HL-60 (cell line): ENCODE results near the gene BRINP3.

ENCODE experiments used
- GABPA ChIP-seq: IDR thresholded peaks from 2 replicates; pipeline ENCODE4 v1.6.1; 2012; ENCODE audit warnings: low read depth
- POLR2AphosphoS5 ChIP-seq: IDR thresholded peaks from 2 replicates; pipeline ENCODE4 v1.6.1; 2012; ENCODE audit warnings: low read depth
- SPI1 ChIP-seq: IDR thresholded peaks from 2 replicates; pipeline ENCODE4 v1.6.1; 2012; ENCODE audit warnings: low read depth, mild to moderate bottlenecking, borderline replicate concordance
- TF ChIP-seq, protein P1 (sequence below): IDR thresholded peaks from one replicate; pipeline ENCODE4 v1.5.1; 2011; ENCODE audit warnings: low read length, control low read depth, inconsistent platforms; ENCODE audit not compliant: insufficient read depth
- TF ChIP-seq, protein P2 (sequence below): IDR thresholded peaks from 2 replicates; pipeline ENCODE4 v1.6.1; 2012; ENCODE audit warnings: low read depth; ENCODE audit not compliant: insufficient replicate concordance

DNA sequence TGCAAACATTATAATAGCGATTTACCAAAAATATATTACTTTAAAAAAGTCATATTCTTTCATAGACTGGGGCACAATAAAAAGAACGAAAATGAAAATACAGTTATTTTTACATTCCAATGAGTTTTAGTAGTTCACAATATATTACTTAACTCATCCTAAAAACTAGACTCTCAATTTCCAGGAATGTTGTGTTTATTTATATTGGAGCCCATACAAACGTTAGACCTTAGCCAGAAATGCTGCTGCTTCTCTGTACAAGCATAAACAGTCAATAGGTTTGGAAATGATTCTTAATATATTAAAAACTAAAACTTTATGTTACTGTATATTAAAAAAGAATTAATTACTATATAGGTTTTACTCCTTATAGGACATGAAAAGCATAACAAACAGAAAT lies 302.3 kb downstream of the BRINP3 start:
- TF ChIP-seq, protein P1, sequence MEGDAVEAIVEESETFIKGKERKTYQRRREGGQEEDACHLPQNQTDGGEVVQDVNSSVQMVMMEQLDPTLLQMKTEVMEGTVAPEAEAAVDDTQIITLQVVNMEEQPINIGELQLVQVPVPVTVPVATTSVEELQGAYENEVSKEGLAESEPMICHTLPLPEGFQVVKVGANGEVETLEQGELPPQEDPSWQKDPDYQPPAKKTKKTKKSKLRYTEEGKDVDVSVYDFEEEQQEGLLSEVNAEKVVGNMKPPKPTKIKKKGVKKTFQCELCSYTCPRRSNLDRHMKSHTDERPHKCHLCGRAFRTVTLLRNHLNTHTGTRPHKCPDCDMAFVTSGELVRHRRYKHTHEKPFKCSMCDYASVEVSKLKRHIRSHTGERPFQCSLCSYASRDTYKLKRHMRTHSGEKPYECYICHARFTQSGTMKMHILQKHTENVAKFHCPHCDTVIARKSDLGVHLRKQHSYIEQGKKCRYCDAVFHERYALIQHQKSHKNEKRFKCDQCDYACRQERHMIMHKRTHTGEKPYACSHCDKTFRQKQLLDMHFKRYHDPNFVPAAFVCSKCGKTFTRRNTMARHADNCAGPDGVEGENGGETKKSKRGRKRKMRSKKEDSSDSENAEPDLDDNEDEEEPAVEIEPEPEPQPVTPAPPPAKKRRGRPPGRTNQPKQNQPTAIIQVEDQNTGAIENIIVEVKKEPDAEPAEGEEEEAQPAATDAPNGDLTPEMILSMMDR, result no peak
- TF ChIP-seq, protein P2, sequence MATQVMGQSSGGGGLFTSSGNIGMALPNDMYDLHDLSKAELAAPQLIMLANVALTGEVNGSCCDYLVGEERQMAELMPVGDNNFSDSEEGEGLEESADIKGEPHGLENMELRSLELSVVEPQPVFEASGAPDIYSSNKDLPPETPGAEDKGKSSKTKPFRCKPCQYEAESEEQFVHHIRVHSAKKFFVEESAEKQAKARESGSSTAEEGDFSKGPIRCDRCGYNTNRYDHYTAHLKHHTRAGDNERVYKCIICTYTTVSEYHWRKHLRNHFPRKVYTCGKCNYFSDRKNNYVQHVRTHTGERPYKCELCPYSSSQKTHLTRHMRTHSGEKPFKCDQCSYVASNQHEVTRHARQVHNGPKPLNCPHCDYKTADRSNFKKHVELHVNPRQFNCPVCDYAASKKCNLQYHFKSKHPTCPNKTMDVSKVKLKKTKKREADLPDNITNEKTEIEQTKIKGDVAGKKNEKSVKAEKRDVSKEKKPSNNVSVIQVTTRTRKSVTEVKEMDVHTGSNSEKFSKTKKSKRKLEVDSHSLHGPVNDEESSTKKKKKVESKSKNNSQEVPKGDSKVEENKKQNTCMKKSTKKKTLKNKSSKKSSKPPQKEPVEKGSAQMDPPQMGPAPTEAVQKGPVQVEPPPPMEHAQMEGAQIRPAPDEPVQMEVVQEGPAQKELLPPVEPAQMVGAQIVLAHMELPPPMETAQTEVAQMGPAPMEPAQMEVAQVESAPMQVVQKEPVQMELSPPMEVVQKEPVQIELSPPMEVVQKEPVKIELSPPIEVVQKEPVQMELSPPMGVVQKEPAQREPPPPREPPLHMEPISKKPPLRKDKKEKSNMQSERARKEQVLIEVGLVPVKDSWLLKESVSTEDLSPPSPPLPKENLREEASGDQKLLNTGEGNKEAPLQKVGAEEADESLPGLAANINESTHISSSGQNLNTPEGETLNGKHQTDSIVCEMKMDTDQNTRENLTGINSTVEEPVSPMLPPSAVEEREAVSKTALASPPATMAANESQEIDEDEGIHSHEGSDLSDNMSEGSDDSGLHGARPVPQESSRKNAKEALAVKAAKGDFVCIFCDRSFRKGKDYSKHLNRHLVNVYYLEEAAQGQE, result no peak
- TF ChIP-seq GABPA, result no peak
- TF ChIP-seq SPI1, result no peak
- TF ChIP-seq POLR2AphosphoS5, result no peak
